NCI-H2081 (cell line): Measurements from ENCODE around the gene BIK.

ENCODE experiments used
- DNase-seq, 2 experiments: peaks; one replicate each; lab custom pipeline; 2025; lab: John Stamatoyannopoulos, UW

Gene BIK

DNA sequence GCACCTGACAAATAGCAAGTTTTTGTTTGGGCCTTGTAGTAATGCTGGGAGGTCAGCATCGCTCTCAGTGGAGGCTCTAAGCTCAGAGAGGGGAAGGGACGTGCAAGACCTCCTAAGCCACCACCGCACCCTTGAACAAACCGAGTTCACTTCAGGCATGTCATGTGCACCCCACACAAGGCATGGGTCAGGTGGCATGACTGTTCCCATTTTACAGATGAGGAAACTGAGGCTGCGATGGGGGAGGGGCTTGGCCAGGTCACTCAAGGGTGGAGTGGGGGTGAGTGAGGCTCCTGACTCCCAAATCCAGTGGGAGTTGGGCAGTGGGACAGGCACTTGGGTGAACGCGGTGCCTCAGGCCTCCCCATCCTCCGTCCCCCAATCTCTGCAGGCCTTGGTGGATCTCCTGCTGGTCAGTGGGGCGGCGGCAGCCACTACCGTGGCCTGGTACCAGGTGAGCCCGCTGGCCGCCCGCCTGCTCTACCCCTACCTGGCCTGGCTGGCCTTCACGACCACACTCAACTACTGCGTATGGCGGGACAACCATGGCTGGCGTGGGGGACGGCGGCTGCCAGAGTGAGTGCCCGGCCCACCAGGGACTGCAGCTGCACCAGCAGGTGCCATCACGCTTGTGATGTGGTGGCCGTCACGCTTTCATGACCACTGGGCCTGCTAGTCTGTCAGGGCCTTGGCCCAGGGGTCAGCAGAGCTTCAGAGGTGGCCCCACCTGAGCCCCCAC lies 52.0 kb downstream of the BIK start:
- no peak for DNase-seq

DNA sequence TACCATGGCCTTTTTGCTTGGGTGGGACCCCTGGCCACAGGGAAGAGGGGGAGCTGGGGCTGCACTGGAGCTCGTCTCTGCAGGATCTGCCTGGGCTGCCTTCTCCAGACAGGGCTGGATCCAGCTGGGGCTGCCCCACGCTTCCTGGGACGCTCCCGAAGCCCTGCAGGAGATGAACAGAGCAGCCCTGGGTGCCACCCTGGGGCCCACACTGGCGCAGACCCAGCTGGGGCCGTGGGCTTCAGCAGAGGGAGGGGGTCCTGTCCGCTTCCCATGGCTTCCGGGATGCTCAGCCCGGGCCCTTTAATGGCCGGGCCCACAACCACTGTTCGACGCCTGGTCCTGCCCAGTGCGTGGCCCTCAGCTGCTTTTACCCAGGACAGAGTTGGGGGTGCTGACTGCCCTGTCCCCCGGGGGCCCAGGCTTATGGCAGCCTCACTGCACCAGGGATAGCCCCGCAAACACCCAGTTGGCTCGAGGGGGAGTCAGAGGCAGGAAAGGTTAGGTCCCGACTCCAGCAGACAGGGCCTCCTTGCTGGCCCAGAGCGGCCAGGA lies 52.8 kb downstream of the BIK start:
- no peak for DNase-seq

DNA sequence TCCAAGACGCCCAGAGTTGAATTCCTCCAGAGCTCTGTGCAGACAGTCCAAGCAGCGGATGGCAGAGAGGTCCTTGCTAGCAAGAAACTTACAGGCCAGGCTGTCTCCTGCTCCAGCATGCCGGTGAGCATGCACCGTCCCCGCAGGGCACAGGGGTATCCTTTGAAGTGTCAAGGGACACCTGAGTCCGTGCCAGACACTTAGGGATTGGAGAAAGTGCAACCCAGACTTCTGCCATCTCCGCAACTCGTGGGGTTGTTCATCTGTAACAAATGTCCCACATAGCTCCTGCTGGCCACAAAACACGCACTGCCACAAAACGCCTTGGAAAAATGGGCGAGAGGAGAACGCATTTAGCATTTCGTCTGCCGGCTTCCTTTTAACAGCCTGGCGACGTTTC lies 54.1 kb downstream of the BIK start:
- no peak for DNase-seq

GRCh38 chr22:43166132-43166930 lies 55.8 kb downstream of the BIK start:
- no peak for DNase-seq

DNA sequence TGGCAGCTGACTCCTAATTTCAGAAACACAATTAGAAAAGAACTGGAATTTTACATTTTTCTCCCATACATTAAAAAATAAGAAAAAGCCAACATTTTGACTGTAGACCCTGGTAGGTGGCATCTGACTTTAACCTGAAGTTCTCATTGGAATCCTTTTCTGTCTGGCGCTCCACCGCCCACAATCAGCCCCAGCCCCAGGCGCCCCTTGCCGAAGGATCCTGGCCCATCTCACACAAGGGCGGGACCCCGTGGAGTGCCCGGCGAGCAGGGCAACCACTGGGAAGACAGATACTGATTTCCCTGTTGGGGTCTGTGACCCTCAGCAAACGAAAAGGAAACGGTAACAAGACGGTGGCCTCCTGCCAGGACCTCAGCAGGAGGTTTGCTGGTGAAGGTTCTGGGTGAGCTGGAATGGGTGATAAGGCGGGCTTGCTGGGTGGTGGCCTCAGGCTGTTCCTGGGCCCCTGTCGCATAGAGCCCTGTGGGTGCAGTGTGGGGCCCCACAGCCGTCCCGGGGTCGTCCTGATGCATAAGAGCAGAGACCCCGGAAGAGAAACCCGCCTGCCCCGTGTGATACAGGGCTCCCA lies 56.5 kb downstream of the BIK start:
- no peak for DNase-seq

DNA sequence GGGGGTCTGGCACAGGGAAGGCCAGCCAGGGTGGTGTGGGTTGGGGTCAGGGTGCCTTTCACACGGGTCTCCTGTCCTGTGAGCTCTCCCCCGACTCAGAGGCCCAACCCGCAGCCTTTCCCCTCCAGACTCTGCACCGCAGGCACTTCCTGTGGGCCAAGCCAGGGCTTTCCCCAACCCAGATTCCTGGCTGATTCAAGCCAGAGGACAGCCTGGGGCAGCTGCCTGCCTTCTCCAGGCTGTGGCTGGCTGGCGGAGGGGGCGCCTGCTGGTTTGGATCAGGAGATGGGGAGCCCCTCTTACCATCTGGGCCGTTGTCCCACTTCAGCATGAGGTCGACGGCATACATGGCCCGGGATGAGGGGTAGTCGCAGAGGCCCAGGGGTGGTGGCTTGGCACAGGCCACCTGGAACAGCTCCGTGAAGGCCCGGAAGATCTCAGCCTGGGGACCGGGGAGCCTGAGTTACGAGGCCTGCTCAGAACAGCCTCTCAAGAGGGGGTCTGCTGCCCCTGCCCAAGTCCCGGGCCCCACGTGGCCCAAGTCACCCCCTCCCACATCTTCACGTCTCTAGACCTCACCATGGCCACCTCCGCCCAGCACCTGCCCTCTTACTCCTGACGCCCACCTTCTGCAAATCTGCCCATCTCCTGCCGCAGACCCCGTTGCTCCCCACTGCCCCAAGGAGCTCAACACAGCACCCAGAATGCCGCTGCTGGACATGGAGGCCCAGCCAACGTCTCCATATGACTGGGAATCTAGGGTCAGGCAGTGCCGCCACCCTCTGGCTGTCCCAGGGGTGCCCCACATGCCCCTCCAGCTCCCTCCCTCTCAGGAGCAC lies 58.1 kb downstream of the BIK start:
- no peak for DNase-seq

DNA sequence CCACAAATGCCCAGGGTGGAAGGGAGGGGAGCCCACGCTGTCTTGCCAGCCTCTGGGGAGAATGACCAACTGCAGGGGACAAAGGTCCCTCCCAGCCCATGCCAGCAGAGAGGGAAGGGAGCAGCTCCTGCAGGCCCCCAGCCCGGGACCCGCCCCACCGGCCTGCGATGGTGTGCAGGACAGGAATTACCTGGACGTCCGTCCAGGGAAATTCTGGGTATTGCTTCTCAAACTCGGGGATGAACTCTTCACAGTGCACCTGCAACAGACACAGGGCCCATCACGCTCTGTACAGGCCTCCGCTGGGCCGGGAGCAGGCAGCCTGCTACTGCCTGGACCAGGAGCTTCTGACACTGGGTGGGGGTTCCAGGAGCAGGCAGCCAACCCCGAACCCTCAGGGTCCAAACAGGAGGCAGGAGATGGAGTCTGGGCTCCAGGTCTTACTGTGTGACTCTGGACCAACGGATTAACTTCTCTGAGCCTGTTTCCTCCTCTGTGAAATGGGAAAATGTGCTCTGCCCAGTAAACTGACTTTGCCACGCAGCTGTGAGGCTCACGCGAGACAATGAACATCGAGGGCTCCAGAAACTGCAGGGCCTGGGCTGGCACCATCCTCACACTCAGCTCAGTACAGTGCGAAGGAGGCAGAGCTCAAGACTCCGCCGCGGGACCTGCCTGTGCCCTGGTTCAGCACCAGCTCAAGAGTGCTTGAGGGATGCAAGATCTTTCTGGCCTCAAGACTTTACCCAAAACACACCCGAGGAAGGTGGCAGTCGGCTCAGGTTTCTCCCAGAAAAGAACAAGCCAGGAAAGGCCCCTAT lies 59.0 kb downstream of the BIK start:
- DNase-seq: no peak

DNA sequence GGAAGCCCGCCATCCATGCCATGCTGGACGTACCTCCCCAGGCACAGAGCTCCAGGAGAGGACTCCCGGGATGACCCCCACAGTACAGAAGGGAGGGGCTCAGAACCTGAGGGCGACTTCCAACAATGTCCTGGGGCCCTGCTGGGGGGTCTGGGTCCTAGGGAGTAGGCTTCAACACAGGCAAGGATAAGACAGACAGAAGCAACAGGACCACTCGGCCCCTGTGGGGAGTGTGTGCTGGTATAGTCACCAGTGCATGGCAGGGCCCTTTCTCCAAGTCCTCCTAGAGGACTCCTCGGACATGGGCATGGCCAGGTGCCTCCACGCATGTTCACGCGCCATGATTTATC lies 59.6 kb downstream of the BIK start:
- DNase-seq: no peak

- no peak for DNase-seq
Observed at GRCh38 chr22:43171019-43171491, 60.5 kb downstream of the BIK start.

- DNase-seq: no peak
Observed at GRCh38 chr22:43171607-43172006, 61.1 kb downstream of the BIK start.

GRCh38 chr22:43172191-43172590 lies 61.6 kb downstream of the BIK start:
- DNase-seq: no peak

GRCh38 chr22:43173566-43173965 lies 63.0 kb downstream of the BIK start:
- no peak for DNase-seq

DNA sequence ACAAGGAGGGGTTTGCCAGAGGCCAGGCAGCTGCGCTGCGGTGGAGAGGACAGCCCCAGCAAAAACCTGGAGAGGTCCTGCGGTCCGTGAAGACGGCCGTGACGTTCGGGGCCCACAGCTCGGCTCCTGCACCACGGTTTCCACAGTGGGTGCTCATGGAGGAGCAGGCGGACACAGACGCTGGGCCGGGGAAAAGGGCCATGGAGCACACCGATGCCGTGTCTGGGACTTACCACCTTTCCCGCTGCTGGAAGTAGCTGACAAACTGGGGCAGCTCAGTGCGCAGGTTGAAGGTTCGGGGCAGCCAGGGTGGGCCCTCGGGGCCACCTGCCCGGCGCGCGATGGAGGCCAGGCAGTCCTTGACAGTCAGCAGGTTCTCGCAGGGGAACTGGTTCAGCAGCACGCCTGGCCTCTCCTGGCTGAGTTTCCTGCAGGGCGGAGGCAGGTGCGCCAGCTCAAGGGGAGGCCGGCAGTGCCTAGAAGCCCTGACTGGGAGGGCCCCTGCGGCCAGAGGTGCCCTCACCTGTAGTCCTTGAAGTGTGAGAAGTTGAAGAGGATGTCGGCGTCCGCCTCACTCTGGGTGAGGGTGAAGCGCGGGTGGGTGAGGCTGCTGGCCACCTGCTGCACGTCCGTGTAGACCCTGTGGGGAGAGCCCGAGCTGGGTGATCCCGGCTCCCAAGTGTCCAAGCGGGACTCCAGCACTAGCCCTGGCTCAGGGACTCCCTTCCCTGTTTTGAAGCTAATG lies 63.6 kb downstream of the BIK start:
- no peak for DNase-seq

DNA sequence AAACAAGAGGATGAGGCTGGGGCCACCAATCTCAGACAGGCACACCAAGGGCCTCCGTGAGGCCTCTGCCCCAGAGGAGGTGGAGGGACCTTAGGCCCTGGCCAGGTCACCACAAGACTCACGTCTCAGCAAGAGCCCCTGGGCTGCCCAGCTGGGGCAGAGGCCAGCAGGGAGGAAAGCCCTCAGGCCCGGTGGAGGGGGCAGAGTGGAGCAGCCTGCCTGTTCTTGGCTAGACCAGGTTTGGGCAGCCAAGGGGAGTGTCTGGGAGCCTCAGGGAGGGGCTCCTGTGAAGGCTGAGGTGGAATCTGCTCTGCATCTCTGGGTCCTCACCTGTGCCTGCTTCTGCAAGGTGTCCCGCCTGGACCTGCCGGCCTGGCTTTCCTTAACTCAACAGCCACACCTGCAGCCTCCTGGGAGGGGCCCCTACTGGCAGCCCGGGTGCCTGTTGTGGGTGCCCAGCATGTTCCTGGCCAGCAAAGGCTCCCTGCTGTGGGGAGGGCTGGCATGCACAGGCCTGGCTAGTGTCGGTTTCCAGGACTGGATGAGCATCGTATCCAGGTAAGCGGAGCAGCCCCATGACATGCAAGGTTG lies 64.5 kb downstream of the BIK start:
- peak in 1 of 2 experiments; percentile 43 for DNase-seq

GRCh38 chr22:43176090-43176489 lies 65.5 kb downstream of the BIK start:
- DNase-seq: no peak

GRCh38 chr22:43177479-43177878 lies 66.9 kb downstream of the BIK start:
- DNase-seq: no peak
